GM21717 (cell line): ENCODE results near the gene SPEM1.

Source experiments
- ATAC-seq: cut with Tn5 transposase; IDR thresholded peaks from one replicate; pipeline ENCODE4 v1.9.1; 2021; ENCODE audit warnings: mild to moderate bottlenecking, moderate library complexity; ENCODE audit not compliant: unreplicated experiment

SPEM1 gene

GRCh38 chr17:7439462-7440112 is 19.5 kb downstream of the SPEM1 start, which contains the start of gene FGF11:
Gene FGF11 (plus strand): TSS chr17:7439512. CDS start chr17:7439621, 109 bp downstream.
- ATAC-seq: no peak

GRCh38 chr17:7440113-7440833 is 20.1 kb downstream of the SPEM1 start:
- ATAC-seq: no peak

- no peak for ATAC-seq
Observed at GRCh38 chr17:7440834-7441195, 20.7 kb downstream of the SPEM1 start.

- no peak for ATAC-seq
Observed at GRCh38 chr17:7441266-7441665, 21.1 kb downstream of the SPEM1 start.

DNA sequence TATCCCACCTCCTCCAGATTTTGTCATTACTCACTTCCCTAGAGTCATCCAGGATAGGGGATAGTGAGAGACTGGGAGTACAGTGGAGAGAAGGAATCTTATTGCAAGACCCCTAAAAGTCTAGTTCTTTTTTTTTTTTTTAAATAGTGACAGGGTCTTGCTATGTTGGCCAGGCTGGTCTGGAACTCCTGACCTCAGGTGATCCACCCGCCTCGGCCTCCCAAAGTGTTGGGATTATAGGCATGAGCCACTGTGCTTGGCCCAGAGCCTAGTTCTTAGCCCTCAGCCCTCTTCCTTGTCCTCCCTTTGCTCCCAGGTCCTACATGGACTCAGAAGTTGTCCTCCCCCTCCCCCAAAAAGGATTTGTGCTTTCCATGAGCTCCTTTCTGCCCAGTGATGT is 22.0 kb downstream of the SPEM1 start:
- ATAC-seq: no peak

GRCh38 chr17:7443499-7444485 is 23.7 kb downstream of the SPEM1 start:
- no peak for ATAC-seq

GRCh38 chr17:7444682-7445618 is 24.8 kb downstream of the SPEM1 start, which contains the start of gene CHRNB1:
Gene CHRNB1 (plus strand): TSS chr17:7445061. CDS start chr17:7445128, 67 bp downstream.
- ATAC-seq: no peak

DNA sequence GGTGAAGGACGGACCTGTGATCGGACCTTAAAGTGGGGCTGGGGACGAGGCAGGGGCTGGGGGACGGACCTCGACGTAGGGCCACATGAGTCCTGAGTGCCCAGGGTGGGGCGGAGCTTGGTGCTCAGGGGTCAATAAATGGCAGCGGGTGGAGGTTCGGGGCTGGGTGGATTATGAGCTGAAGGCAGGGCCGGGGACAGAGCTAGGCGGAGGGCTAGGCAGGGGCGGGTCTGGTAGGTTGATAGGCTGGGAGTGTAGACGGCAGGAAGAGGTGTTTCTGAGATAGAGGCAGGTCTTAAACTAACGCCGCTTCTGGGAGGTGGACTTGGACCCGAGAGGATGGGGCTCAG is 25.5 kb downstream of the SPEM1 start:
- no peak for ATAC-seq

DNA sequence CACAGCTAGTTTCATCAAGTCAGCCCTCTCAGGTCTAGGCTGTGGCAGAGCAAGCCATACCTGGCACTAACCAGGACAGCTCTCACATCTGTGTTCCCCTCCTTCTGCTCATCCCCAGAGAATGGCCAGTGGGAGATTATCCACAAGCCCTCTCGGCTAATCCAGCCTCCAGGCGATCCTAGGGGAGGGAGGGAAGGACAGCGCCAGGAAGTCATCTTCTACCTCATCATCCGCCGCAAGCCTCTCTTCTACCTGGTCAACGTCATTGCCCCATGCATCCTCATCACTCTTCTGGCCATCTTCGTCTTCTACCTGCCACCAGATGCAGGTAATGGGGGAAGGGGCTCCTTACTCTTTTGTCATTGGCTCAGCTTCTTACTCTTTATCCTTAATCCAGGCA is 28.3 kb downstream of the SPEM1 start:
- ATAC-seq: no peak

GRCh38 chr17:7459961-7460545 is 39.9 kb downstream of the SPEM1 start:
- ATAC-seq: no peak

GRCh38 chr17:7460850-7461660 is 40.9 kb downstream of the SPEM1 start:
- no peak for ATAC-seq

GRCh38 chr17:7462474-7463371 is 42.6 kb downstream of the SPEM1 start:
- ATAC-seq: no peak

DNA sequence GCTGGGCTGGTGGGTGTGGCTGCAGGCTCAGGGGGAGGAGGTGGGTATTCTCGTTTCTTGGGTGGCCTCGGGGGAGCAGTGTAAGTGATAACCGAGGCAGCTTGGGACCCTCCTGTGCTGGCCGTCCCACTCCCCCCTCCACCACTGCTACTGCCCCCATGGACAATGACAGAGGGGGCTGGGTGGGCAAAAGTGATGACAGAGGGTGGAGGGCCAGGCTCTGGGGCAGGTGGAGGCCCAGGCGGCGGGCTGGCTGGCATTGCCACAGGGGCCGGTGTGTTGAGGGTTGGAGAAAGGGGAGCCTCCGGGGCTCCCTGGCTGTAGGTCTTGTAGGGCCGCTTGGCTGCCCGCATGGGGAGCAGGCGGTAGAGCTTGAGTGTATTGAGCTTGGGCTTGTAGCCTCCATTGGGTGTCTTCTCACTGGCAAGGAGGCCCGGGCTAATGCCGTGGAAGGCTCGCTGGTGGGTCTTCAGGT is 43.3 kb downstream of the SPEM1 start:
- ATAC-seq: no peak

GRCh38 chr17:7464081-7464480 is 44.0 kb downstream of the SPEM1 start:
- no peak for ATAC-seq

- no peak for ATAC-seq
Observed at GRCh38 chr17:7465597-7466275, 45.6 kb downstream of the SPEM1 start.

GRCh38 chr17:7466318-7466638 is 46.2 kb downstream of the SPEM1 start:
- ATAC-seq: no peak

- no peak for ATAC-seq
Observed at GRCh38 chr17:7466639-7467341, 46.7 kb downstream of the SPEM1 start.
